Panc1 (cell line): ENCODE data around the gene PAMR1.

Source experiments
- POLR2AphosphoS5 ChIP-seq: IDR thresholded peaks from 2 replicates; pipeline ENCODE4 v1.6.1; 2012; ENCODE audit warnings: mild to moderate bottlenecking, low read depth, low read length, moderate library complexity
- TCF7L2 ChIP-seq: IDR thresholded peaks from 2 replicates; pipeline ENCODE4 v1.6.1; 2011; ENCODE audit warnings: mild to moderate bottlenecking, low read depth, low read length, inconsistent platforms
- TF ChIP-seq, protein P1 (sequence below): fragments of 450-650 bp; IDR thresholded peaks from 2 replicates; pipeline ENCODE4 v1.5.1; 2017; ENCODE audit warnings: mild to moderate bottlenecking
- TF ChIP-seq, protein P2 (sequence below), 2 experiments: IDR thresholded peaks; 2 replicates each; pipeline ENCODE4 v1.6.1; 2011 to 2012; ENCODE audit warnings: low read depth in 2 of 2, control low read depth in 1 of 2, low read length in 1 of 2, mild to moderate bottlenecking in 1 of 2, moderate library complexity in 1 of 2; ENCODE audit not compliant: insufficient read depth in 1 of 2

DNA sequence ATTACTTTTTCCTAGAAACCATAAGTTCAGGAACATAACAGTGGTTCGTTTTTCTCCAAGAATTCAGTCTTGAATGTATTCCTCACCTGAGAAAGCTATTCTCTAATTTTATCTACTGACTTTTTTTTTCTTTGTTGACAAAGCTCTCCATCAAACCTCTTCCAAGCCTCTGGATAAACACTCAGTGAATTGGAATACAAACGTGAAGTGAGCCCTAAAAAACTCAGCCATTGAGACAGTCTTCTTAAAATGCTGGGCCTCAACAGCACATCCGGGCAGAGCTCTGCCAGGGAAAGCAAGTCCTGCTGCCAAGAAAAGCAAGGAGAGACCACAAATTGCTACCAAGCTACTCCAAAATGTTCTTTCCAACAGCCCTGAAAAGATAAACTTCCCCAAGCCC is 98.3 kb downstream of the PAMR1 start:
- TF ChIP-seq POLR2AphosphoS5 = no peak
- TF ChIP-seq, protein P1, sequence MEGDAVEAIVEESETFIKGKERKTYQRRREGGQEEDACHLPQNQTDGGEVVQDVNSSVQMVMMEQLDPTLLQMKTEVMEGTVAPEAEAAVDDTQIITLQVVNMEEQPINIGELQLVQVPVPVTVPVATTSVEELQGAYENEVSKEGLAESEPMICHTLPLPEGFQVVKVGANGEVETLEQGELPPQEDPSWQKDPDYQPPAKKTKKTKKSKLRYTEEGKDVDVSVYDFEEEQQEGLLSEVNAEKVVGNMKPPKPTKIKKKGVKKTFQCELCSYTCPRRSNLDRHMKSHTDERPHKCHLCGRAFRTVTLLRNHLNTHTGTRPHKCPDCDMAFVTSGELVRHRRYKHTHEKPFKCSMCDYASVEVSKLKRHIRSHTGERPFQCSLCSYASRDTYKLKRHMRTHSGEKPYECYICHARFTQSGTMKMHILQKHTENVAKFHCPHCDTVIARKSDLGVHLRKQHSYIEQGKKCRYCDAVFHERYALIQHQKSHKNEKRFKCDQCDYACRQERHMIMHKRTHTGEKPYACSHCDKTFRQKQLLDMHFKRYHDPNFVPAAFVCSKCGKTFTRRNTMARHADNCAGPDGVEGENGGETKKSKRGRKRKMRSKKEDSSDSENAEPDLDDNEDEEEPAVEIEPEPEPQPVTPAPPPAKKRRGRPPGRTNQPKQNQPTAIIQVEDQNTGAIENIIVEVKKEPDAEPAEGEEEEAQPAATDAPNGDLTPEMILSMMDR = no peak
- TF ChIP-seq, protein P2, sequence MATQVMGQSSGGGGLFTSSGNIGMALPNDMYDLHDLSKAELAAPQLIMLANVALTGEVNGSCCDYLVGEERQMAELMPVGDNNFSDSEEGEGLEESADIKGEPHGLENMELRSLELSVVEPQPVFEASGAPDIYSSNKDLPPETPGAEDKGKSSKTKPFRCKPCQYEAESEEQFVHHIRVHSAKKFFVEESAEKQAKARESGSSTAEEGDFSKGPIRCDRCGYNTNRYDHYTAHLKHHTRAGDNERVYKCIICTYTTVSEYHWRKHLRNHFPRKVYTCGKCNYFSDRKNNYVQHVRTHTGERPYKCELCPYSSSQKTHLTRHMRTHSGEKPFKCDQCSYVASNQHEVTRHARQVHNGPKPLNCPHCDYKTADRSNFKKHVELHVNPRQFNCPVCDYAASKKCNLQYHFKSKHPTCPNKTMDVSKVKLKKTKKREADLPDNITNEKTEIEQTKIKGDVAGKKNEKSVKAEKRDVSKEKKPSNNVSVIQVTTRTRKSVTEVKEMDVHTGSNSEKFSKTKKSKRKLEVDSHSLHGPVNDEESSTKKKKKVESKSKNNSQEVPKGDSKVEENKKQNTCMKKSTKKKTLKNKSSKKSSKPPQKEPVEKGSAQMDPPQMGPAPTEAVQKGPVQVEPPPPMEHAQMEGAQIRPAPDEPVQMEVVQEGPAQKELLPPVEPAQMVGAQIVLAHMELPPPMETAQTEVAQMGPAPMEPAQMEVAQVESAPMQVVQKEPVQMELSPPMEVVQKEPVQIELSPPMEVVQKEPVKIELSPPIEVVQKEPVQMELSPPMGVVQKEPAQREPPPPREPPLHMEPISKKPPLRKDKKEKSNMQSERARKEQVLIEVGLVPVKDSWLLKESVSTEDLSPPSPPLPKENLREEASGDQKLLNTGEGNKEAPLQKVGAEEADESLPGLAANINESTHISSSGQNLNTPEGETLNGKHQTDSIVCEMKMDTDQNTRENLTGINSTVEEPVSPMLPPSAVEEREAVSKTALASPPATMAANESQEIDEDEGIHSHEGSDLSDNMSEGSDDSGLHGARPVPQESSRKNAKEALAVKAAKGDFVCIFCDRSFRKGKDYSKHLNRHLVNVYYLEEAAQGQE (IDR thresholded peaks at IDR 0.05; ENCODE audit: insufficient read depth in 1 of 2, low read depth in 2 of 2, low read length in 1 of 2) = no peak
- TF ChIP-seq TCF7L2 = no peak
